Keratinocyte (primary cell): ENCODE data around the gene MORN5. TPM values are rescaled to one million over a fixed set of nuclear protein-coding genes. Genes with fewer than 3 reads are reported as not detected.

Source experiments
- DNase-seq: peaks from one replicate; pipeline ENCODE4 v3.0.0-alpha.2; 2011; ENCODE audit warnings: low read depth, missing footprints, low spot score
- FAIRE-seq: peaks from 2 replicates; lab custom pipeline; 2011; peaks lifted over from hg19 to GRCh38; lab: Jason Lieb, UNC
- H2AFZ ChIP-seq: 2 replicates; pipeline ENCODE4 v1.6.0; 2012; ENCODE audit warnings: low read length, control low read depth, inconsistent platforms; ENCODE audit not compliant: control insufficient read depth
- H3K27ac ChIP-seq: 2 replicates; pipeline ENCODE4 v1.5.1; 2011; ENCODE audit warnings: low read length; ENCODE audit not compliant: control insufficient read depth, insufficient read depth
- H3K27me3 ChIP-seq: 3 replicates; pipeline ENCODE4 v1.6.0; 2011; ENCODE audit warnings: low read length; ENCODE audit not compliant: control insufficient read depth, insufficient read depth; ENCODE audit errors: extremely low read depth
- H3K36me3 ChIP-seq, 2 experiments: 2 replicates in 1 of 2; 3 replicates in 1 of 2; pipeline ENCODE4 v1.5.1; 2011; ENCODE audit warnings: low read length in 2 of 2, mild to moderate bottlenecking in 1 of 2; ENCODE audit not compliant: control insufficient read depth in 2 of 2, insufficient read depth in 2 of 2; ENCODE audit errors: extremely low read depth in 1 of 2
- H3K4me1 ChIP-seq: 3 replicates; pipeline ENCODE4 v1.5.1; 2011; ENCODE audit warnings: low read length; ENCODE audit not compliant: control insufficient read depth, insufficient read depth; ENCODE audit errors: extremely low read depth
- H3K4me2 ChIP-seq: 3 replicates; pipeline ENCODE4 v1.6.0; 2011; ENCODE audit warnings: low read depth, low read length; ENCODE audit not compliant: control insufficient read depth, insufficient read depth; ENCODE audit errors: extremely low read depth
- H3K4me3 ChIP-seq, 3 experiments: fragments of 200-600 bp in 1 of 3; sonication (generic) in 1 of 3; 2 replicates in 2 of 3; 3 replicates in 1 of 3; pipeline ENCODE4 v1.5.1; 2011 to 2016; ENCODE audit warnings: low read length in 3 of 3, mild to moderate bottlenecking in 3 of 3, control low read depth in 2 of 3, inconsistent platforms in 1 of 3, low read depth in 1 of 3, mixed read lengths in 1 of 3, mixed run types in 1 of 3, moderate library complexity in 1 of 3; ENCODE audit not compliant: control insufficient read depth in 2 of 3, insufficient read depth in 2 of 3; ENCODE audit errors: extremely low read depth in 1 of 3
- H3K79me2 ChIP-seq: 2 replicates; pipeline ENCODE4 v1.6.0; 2012; ENCODE audit warnings: low read length; ENCODE audit not compliant: control insufficient read depth, insufficient read depth
- H3K9ac ChIP-seq: 3 replicates; pipeline ENCODE4 v1.6.0; 2011; ENCODE audit warnings: low read length; ENCODE audit not compliant: control insufficient read depth, insufficient read depth; ENCODE audit errors: extremely low read depth
- H3K9me1 ChIP-seq: 3 replicates; pipeline ENCODE4 v1.6.0; 2011; ENCODE audit warnings: low read length; ENCODE audit not compliant: control insufficient read depth, insufficient read depth; ENCODE audit errors: extremely low read depth
- H3K9me3 ChIP-seq: 2 replicates; pipeline ENCODE4 v1.5.1; 2012; ENCODE audit warnings: low read depth, low read length; ENCODE audit not compliant: control insufficient read depth
- H4K20me1 ChIP-seq: 3 replicates; pipeline ENCODE4 v1.6.0; 2011; ENCODE audit warnings: low read length; ENCODE audit not compliant: control insufficient read depth, insufficient read depth; ENCODE audit errors: extremely low read depth
- CTCF ChIP-seq, 3 experiments: IDR thresholded peaks in 1 of 3; conservative IDR thresholded peaks in 1 of 3; optimal IDR thresholded peaks in 1 of 3; 2 replicates in 2 of 3; 3 replicates in 1 of 3; pipeline versions ENCODE3 to v1.5.1; 2011; ENCODE audit warnings: low read length in 3 of 3, mild to moderate bottlenecking in 3 of 3, moderate library complexity in 2 of 3, control low read depth in 1 of 3, inconsistent platforms in 1 of 3; ENCODE audit not compliant: insufficient read depth in 2 of 3; ENCODE audit errors: extremely low read depth in 1 of 3
- EZH2 ChIP-seq: IDR thresholded peaks from one replicate; pipeline ENCODE4 v1.6.1; 2012; ENCODE audit warnings: inconsistent platforms, mild to moderate bottlenecking, low read length, moderate library complexity
- dilution Hi-C: fragments of 300-500 bp; cut with MboI; formaldehyde crosslinking; loops from one replicate; pipeline ENCODE4 v1.7.0; 2020; ENCODE audit warnings: low sequenced_read_pairs; ENCODE audit not compliant: extremely low pct_ligation_motif_present
- polyA plus RNA-seq, 5 experiments: library from polyadenylated mRNA; depleted of rRNA in 3 of 5; stranded (reverse) in 3 of 5; stranded (forward) in 1 of 5; unstranded in 1 of 5; fragments of >200 nt; gene quantifications; 1 replicate in 1 of 5; 2 replicates in 3 of 5; 3 replicates in 1 of 5; pipeline versions ENCODE4 v1.2.1 to v1.2.3, GENCODE V29; 2011 to 2012; ENCODE audit warnings: missing spikeins in 2 of 5, low read depth in 1 of 5, low replicate concordance in 1 of 5

The MORN5 gene
- polyA plus RNA-seq, 1 donor (not counting 4 experiments of a cell fraction or from before 2014, with no cell fraction given), result not detected

GRCh38 chr9:122239722-122240121 is 80.0 kb downstream of the MORN5 start:
- Histone ChIP-seq H3K27me3 (no peaks in the 10 kb centered on the region), H3K9me3 (no peaks in the 10 kb centered on the region), H2AFZ (no peak overlapping the region), H3K79me2 (no peaks in the 10 kb centered on the region), H3K27ac (no peak overlapping the region), H3K9ac (no peak overlapping the region), H3K36me3 (peaks cover 11 to 12% of the 10 kb centered on the region in 2 experiments), H4K20me1 (no peaks in the 10 kb centered on the region), H3K4me2 (no peak overlapping the region), H3K4me1 (no peaks in the 10 kb centered on the region), H3K9me1 (no peaks in the 10 kb centered on the region), H3K4me3 (no peak overlapping the region)
- TF ChIP-seq EZH2, result no peak
- TF ChIP-seq CTCF (optimal IDR thresholded peaks at IDR 0.05 in 1 of 3, IDR thresholded peaks at IDR 0.05 in 1 of 3, conservative IDR thresholded peaks at IDR 0.05 in 1 of 3; ENCODE audit: extremely low read depth in 1 of 3, insufficient read depth in 2 of 3, low read length in 3 of 3), result no peak
- DNase-seq (no peak), FAIRE-seq (no peak)
- dilution Hi-C loops, result no loop called here

GRCh38 chr9:122244349-122244748 is 84.6 kb downstream of the MORN5 start:
- dilution Hi-C loops, result no loop called here
- Histone ChIP-seq H2AFZ (no peak overlapping the region), H3K36me3 (peaks cover 12 to 23% of the 10 kb centered on the region in 2 experiments), H3K4me1 (no peaks in the 10 kb centered on the region), H3K9me1 (no peaks in the 10 kb centered on the region), H3K79me2 (no peaks in the 10 kb centered on the region), H3K4me3 (no peak overlapping the region), H3K27me3 (no peaks in the 10 kb centered on the region), H3K4me2 (no peak overlapping the region), H4K20me1 (no peaks in the 10 kb centered on the region), H3K9ac (no peak overlapping the region), H3K27ac (no peak overlapping the region), H3K9me3 (no peaks in the 10 kb centered on the region)
- FAIRE-seq, result no peak
- DNase-seq, result no peak
- TF ChIP-seq EZH2 (no peak), CTCF (optimal IDR thresholded peaks at IDR 0.05 in 1 of 3, IDR thresholded peaks at IDR 0.05 in 1 of 3, conservative IDR thresholded peaks at IDR 0.05 in 1 of 3; ENCODE audit: extremely low read depth in 1 of 3, insufficient read depth in 2 of 3, low read length in 3 of 3) (no peak)
